Hepatocyte (in vitro differentiated cells): Measurements from ENCODE around the gene CCDC102B.

Experiments used
- CTCF ChIP-seq: fragments of 200-600 bp; sonication (generic); IDR thresholded peaks from 2 replicates; pipeline ENCODE4 v1.5.1; 2016; ENCODE audit warnings: antibody characterized with exemption, mild to moderate bottlenecking; ENCODE audit not compliant: poor library complexity
- EZH2 ChIP-seq: fragments of 200-600 bp; sonication (generic); IDR thresholded peaks from 2 replicates; pipeline ENCODE4 v1.6.1; 2016; ENCODE audit warnings: antibody characterized with exemption, mild to moderate bottlenecking, borderline replicate concordance

- TF ChIP-seq EZH2 (no peak), CTCF (no peak)
Observed at GRCh38 chr18:68948622-68949021, 150.7 kb downstream of the CCDC102B start.
